Measurements from ENCODE around the gene NPPB. TPM values are rescaled to one million over a fixed set of nuclear protein-coding genes. Genes with fewer than 3 reads are reported as not detected.

NPPB gene
- total RNA-seq, 1 donor from 2014 or later: not detected

- H3K4me3 Mint-ChIP-seq (ENCODE audit: unreplicated experiment): no peak overlapping the region
Observed at GRCh38 chr1:11855430-11855829, 3.3 kb downstream of the NPPB start.

GRCh38 chr1:11854519-11854918 lies 4.2 kb downstream of the NPPB start:
- no peaks in the 10 kb centered on the region for H3K4me1 Mint-ChIP-seq (ENCODE audit: low read depth)
- TF ChIP-seq CTCF (IDR thresholded peaks at IDR 0.05): no peak
- no peaks in the 10 kb centered on the region for H3K36me3 Mint-ChIP-seq (ENCODE audit: low read depth)
- no peaks in the 10 kb centered on the region for H3K9me3 Mint-ChIP-seq (ENCODE audit: low read depth)
- DNase-seq (ENCODE audit: low spot score): no peak
- H3K27me3 Mint-ChIP-seq (ENCODE audit: low read depth): peaks cover 22% of the 10 kb centered on the region
- no peak overlapping the region for H3K27ac Mint-ChIP-seq (ENCODE audit: unreplicated experiment)
- no peak overlapping the region for H3K4me3 Mint-ChIP-seq (ENCODE audit: unreplicated experiment)

More at GRCh38 chr1:11855430-11855829, 3.3 kb downstream of the NPPB start:
- Mint-ChIP-seq H3K27me3 (ENCODE audit: low read depth) (peaks cover 28% of the 10 kb centered on the region), H3K27ac (ENCODE audit: unreplicated experiment) (no peak overlapping the region), H3K4me1 (ENCODE audit: low read depth) (no peaks in the 10 kb centered on the region), H3K9me3 (ENCODE audit: low read depth) (no peaks in the 10 kb centered on the region), H3K36me3 (ENCODE audit: low read depth) (no peaks in the 10 kb centered on the region)
- DNase-seq (ENCODE audit: low spot score): no peak
- no peak for TF ChIP-seq CTCF (IDR thresholded peaks at IDR 0.05)

- no peak overlapping the region for H3K27ac Mint-ChIP-seq (ENCODE audit: unreplicated experiment)
- no peak for DNase-seq (ENCODE audit: low spot score)
- H3K4me1 Mint-ChIP-seq (ENCODE audit: low read depth): no peaks in the 10 kb centered on the region
- peaks cover 6% of the 10 kb centered on the region for H3K27me3 Mint-ChIP-seq (ENCODE audit: low read depth)
- no peak overlapping the region for H3K4me3 Mint-ChIP-seq (ENCODE audit: unreplicated experiment)
- H3K9me3 Mint-ChIP-seq (ENCODE audit: low read depth): no peaks in the 10 kb centered on the region
- H3K36me3 Mint-ChIP-seq (ENCODE audit: low read depth): peaks cover 4% of the 10 kb centered on the region
- TF ChIP-seq CTCF (IDR thresholded peaks at IDR 0.05): no peak
Observed at GRCh38 chr1:11851180-11851579, 7.6 kb downstream of the NPPB start.

GRCh38 chr1:11850156-11850555 lies 8.6 kb downstream of the NPPB start:
- Mint-ChIP-seq H3K9me3 (ENCODE audit: low read depth) (no peaks in the 10 kb centered on the region), H3K4me1 (ENCODE audit: low read depth) (no peaks in the 10 kb centered on the region), H3K27me3 (ENCODE audit: low read depth) (peaks cover 6% of the 10 kb centered on the region), H3K4me3 (ENCODE audit: unreplicated experiment) (no peak overlapping the region), H3K36me3 (ENCODE audit: low read depth) (peaks cover 8% of the 10 kb centered on the region), H3K27ac (ENCODE audit: unreplicated experiment) (no peak overlapping the region)
- DNase-seq (ENCODE audit: low spot score): no peak
- no peak for TF ChIP-seq CTCF (IDR thresholded peaks at IDR 0.05)

GRCh38 chr1:11848373-11848700 lies 10.4 kb downstream of the NPPB start:
- no peak for TF ChIP-seq CTCF (IDR thresholded peaks at IDR 0.05)
- Mint-ChIP-seq H3K4me1 (ENCODE audit: low read depth) (no peaks in the 10 kb centered on the region), H3K27ac (ENCODE audit: unreplicated experiment) (no peak overlapping the region), H3K36me3 (ENCODE audit: low read depth) (peaks cover 20% of the 10 kb centered on the region), H3K27me3 (ENCODE audit: low read depth) (peaks cover 3% of the 10 kb centered on the region), H3K9me3 (ENCODE audit: low read depth) (no peaks in the 10 kb centered on the region), H3K4me3 (ENCODE audit: unreplicated experiment) (no peak overlapping the region)
- DNase-seq (ENCODE audit: low spot score): no peak

All from chondrocyte (in vitro differentiated cells).